Pancreas (tissue), 10 donors: ENCODE measurements around the gene BEND2. TPM values are rescaled to one million over a fixed set of nuclear protein-coding genes. Genes with fewer than 3 reads are reported as not detected.

ENCODE experiments used
- ATAC-seq, 4 donors: fragments of 200-7000 bp; cut with Tn5 transposase; one replicate each; pipeline versions ENCODE4 v1.8.0 to v1.9.1; 2020; ENCODE audit warnings: mild to moderate bottlenecking in 4 of 4, moderate library complexity in 4 of 4
- DNase-seq, 6 donors: peaks; one replicate each; pipeline ENCODE4 v3.0.0-alpha.2; 2020
- FAIRE-seq: peaks from 2 replicates; lab custom pipeline; 2012; peaks lifted over from hg19 to GRCh38; lab: Jason Lieb, UNC
- H3K27ac ChIP-seq, 4 donors: fragments of 200-600 bp; sonication (generic); 1 replicate in 3 of 4; 2 replicates in 1 of 4; pipeline versions ENCODE4 v1.5.0 to v1.8.0; 2020
- H3K27me3 ChIP-seq, 4 donors: fragments of 200-600 bp; one replicate each; pipeline ENCODE4 v1.8.0; 2021
- H3K36me3 ChIP-seq, 3 donors: fragments of 200-600 bp; sonication (generic) in 1 of 3; one replicate each; pipeline versions ENCODE4 v1.5.0 to v1.8.0; 2020 to 2021
- H3K4me1 ChIP-seq, 3 donors: fragments of 200-600 bp; one replicate each; pipeline ENCODE4 v1.8.0; 2021
- H3K4me3 ChIP-seq, 4 donors: fragments of 200-600 bp; sonication (generic) in 2 of 4; one replicate each; pipeline versions ENCODE4 v1.5.0 to v1.8.0; 2020 to 2021
- H3K9me3 ChIP-seq, 4 donors: fragments of 200-600 bp; one replicate each; pipeline ENCODE4 v1.8.0; 2021
- CTCF ChIP-seq, 4 donors: fragments of 200-600 bp; sonication (generic) in 3 of 4; IDR thresholded peaks; one replicate each; pipeline versions ENCODE4 v1.5.0 to v1.8.0; 2021; ENCODE audit warnings: antibody characterized with exemption in 4 of 4
- WGBS, 2 donors: extraction: QIAGEN DNeasy Blood & Tissue Kit; methylation state at CpG; one replicate each; pipeline ENCODE4 v1.1.7; 2013; 5-methylcytosine and 5-hydroxymethylcytosine counted together
- intact Hi-C, 3 donors: fragments of 100-400 bp; cut with DNase I; formaldehyde crosslinking; loops; one replicate each; pipeline versions ENCODE4 v1.11.1 to v1.14.2; 2022
- polyA plus RNA-seq, 2 donors: library from polyadenylated mRNA; stranded (reverse); fragments of 200-250 nt; gene quantifications; one replicate each; pipeline ENCODE4 v1.2.3, GENCODE V29; 2013
- total RNA-seq, 6 donors: library from RNA; stranded (reverse); fragmentation: NEBNext Ultra II Directional in 4 of 6; extraction: Animal tissue kit (Norgen Biotek cat#: 25700) in 4 of 6; gene quantifications; one replicate each; pipeline versions ENCODE4 v1.2.1 to v1.2.4, GENCODE V29; 2021 to 2023
- donor health status: healthy with polysubstance abuse.
- donor health status: DM: no; HTN: no; CAD: no; lungs with moderate emphysema.
- donor health status: DM: no; HTN: no; CAD: no.
- donor health status: control.
- donor health status: control.
- donor health status: Bipolar disorder and iron deficiency.
- donor health status: DM: yes; HTN: yes; CAD: no.
- donor health status: DM: no; HTN: no; CAD: no.
- donor health status: DM: no; HTN: no; CAD: no.
- donor health status: DM: yes; HTN: yes; CAD: no.

The BEND2 gene
- total and polyA plus RNA-seq, 8 donors = not detected

GRCh38 chrX:18194688-18195087 is 26.0 kb downstream of the BEND2 start:
- ATAC-seq = no peak
- H3K4me3 ChIP-seq = no peak overlapping the region
- intact Hi-C loops = no loop called here
- no peak for FAIRE-seq
- no peaks in the 10 kb centered on the region for H3K4me1 ChIP-seq
- 37 to 63% methylated on average over 1 of the region's 1 CpG for WGBS, 2 donors
- H3K9me3 ChIP-seq = no peaks in the 10 kb centered on the region
- no peak for TF ChIP-seq CTCF (IDR thresholded peaks at IDR 0.05)
- peaks cover 0 to 8% (median 0%) of the 10 kb centered on the region in 4 donors for H3K27me3 ChIP-seq
- no peak for DNase-seq
- no peaks in the 10 kb centered on the region for H3K36me3 ChIP-seq
- H3K27ac ChIP-seq = no peak overlapping the region

DNA sequence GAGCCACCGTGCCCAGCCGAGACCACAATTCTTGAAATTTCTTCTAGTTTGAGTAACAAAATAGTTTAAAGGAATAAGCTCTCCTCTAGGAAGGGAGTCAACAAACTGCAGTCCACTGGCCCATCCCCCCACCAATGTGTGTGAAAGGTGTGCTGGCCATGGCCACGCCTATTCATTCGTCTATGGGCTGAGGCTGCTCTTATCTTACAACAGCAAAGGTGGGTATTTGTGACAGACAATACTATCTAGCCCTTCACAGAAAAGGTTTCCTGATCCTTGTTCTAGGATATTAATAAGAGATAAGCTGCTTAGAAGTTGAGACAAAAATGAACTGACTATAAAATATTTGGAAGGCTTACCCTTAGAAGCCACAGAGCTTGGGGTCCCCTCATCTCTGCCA is 41.2 kb downstream of the BEND2 start:
- Histone ChIP-seq H3K36me3 (no peaks in the 10 kb centered on the region), H3K27ac (no peak overlapping the region), H3K4me1 (no peaks in the 10 kb centered on the region), H3K9me3 (no peaks in the 10 kb centered on the region), H3K4me3 (no peak overlapping the region), H3K27me3 (peaks cover 0 to 5% (median 0%) of the 10 kb centered on the region in 4 donors)
- TF ChIP-seq CTCF (IDR thresholded peaks at IDR 0.05) = no peak
- FAIRE-seq (no peak), DNase-seq (no peak), ATAC-seq (no peak)
- WGBS, 2 donors = 72 to 77% methylated on average over 4 of the region's 4 CpGs
- intact Hi-C loops = no loop called here

DNA sequence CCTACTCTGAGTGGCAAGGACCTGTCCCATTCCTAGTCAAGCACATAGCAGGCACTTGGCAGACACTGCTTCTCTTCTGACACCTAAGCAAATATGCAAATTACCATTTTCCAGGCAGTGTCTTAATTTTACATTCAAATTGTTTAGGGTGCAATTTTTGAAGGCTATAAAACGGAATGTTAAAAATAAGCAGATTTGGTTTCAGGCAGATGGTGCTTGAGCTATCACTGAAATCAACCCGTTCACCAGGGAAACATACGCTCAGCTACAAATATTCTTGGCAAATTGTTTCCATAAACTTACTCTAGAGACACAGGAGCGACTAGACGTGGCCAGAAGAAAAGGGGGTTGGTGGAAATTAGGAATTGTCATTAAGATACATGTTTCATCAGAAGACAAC is 45.7 kb downstream of the BEND2 start:
- TF ChIP-seq CTCF (IDR thresholded peaks at IDR 0.05) = no peak
- no peak for FAIRE-seq
- no peak for DNase-seq
- H3K9me3 ChIP-seq = no peaks in the 10 kb centered on the region
- H3K36me3 ChIP-seq = no peaks in the 10 kb centered on the region
- H3K4me1 ChIP-seq = no peaks in the 10 kb centered on the region
- no peak overlapping the region for H3K27ac ChIP-seq
- no peak for ATAC-seq
- WGBS, 2 donors = 54 to 57% methylated on average over 5 of the region's 5 CpGs
- no peak overlapping the region for H3K4me3 ChIP-seq
- H3K27me3 ChIP-seq = peaks cover 0 to 5% (median 5%) of the 10 kb centered on the region in 4 donors
- intact Hi-C loops = no loop called here

- no peaks in the 10 kb centered on the region for H3K9me3 ChIP-seq
- WGBS, 2 donors = 80 to 86% methylated on average over 7 of the region's 7 CpGs
- DNase-seq = no peak
- ATAC-seq = no peak
- no peaks in the 10 kb centered on the region for H3K4me1 ChIP-seq
- no peak overlapping the region for H3K27ac ChIP-seq
- FAIRE-seq = no peak
- peaks cover 0 to 5% (median 5%) of the 10 kb centered on the region in 4 donors for H3K27me3 ChIP-seq
- TF ChIP-seq CTCF (IDR thresholded peaks at IDR 0.05) = no peak
- no peaks in the 10 kb centered on the region for H3K36me3 ChIP-seq
- H3K4me3 ChIP-seq = no peak overlapping the region
- intact Hi-C loops = no loop called here
Measured at GRCh38 chrX:18174209-18174608, 46.5 kb downstream of the BEND2 start.

DNA sequence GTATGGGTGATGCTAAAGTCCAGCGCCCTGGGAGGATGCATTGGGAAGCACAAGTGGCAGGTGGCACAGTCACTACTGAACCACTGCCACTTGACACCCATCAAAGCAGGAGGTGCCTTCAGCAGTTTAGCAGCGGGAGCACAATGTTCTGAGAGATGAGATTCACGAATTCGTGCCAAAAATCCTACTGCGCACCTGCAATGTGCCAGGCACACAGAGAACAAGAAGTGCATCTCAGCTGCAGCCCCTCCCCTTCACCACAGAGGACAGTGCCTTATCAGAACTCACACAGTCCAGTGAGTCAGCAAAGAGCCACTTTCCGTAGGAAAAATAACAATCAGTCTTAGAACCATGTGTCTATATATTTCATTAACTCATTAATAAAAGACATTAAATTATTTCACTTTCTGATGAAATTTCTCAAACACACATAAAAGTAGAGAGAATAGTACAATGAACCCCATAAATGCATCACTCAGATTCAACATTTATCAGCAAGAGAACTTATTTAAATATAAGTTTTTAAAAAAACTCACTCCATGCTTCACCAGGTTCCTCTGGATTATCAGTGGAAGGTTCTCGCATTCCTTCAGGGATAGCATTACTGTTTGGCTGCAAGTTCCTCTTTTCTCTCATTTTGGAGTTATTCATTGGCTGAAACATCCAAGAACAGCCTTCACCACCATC is 47.0 kb downstream of the BEND2 start:
- no peak for TF ChIP-seq CTCF (IDR thresholded peaks at IDR 0.05)
- Histone ChIP-seq H3K4me3 (no peak overlapping the region), H3K27ac (no peak overlapping the region), H3K4me1 (no peaks in the 10 kb centered on the region), H3K27me3 (peaks cover 0 to 5% (median 4%) of the 10 kb centered on the region in 4 donors), H3K36me3 (no peaks in the 10 kb centered on the region), H3K9me3 (no peaks in the 10 kb centered on the region)
- ATAC-seq (peak in 1 of 4 donors; percentile 18), FAIRE-seq (no peak), DNase-seq (no peak)
- intact Hi-C loops = no loop called here
- WGBS, 2 donors = 54 to 63% methylated on average over 7 of the region's 7 CpGs
